Midbrain (tissue), 1 donor: ENCODE data around the gene VWA1.
"Not testable (repeated sequence)": the region's sequence is repeated elsewhere in the genome, so short reads cannot be mapped to it uniquely, and the experiment has no call there.

Experiments used
- DNase-seq: peaks from one replicate; lab custom pipeline; 2025; lab: John Stamatoyannopoulos, UW

Gene VWA1

GRCh38 chr1:1459156-1459555 lies 23.7 kb downstream of the VWA1 start:
- not testable (repeated sequence) for DNase-seq

- not testable (repeated sequence) for DNase-seq
Measured at GRCh38 chr1:1459711-1460110, 24.2 kb downstream of the VWA1 start.

GRCh38 chr1:1460540-1461130 lies 25.1 kb downstream of the VWA1 start:
- DNase-seq, result no peak

GRCh38 chr1:1461721-1462317 lies 26.3 kb downstream of the VWA1 start:
- DNase-seq, result no peak

GRCh38 chr1:1462318-1462966 lies 27.0 kb downstream of the VWA1 start:
- no peak for DNase-seq

- no peak for DNase-seq
Measured at GRCh38 chr1:1463312-1463711, 27.8 kb downstream of the VWA1 start.

GRCh38 chr1:1468196-1468985 lies 32.9 kb downstream of the VWA1 start:
- DNase-seq, result not testable (repeated sequence)

GRCh38 chr1:1470626-1471388 lies 35.3 kb downstream of the VWA1 start:
- DNase-seq, result no peak

- peak; percentile 94 for DNase-seq
Measured at GRCh38 chr1:1471389-1472052, 36.0 kb downstream of the VWA1 start, which contains the start of gene ATAD3B. ATAD3B (plus strand) TSS chr1:1471765; CDS start chr1:1471885, 120 bp downstream.

- DNase-seq, result not testable (repeated sequence)
Measured at GRCh38 chr1:1472053-1472876, 36.8 kb downstream of the VWA1 start.

- DNase-seq, result not testable (repeated sequence)
Measured at GRCh38 chr1:1476011-1476410, 40.5 kb downstream of the VWA1 start.

GRCh38 chr1:1477206-1477605 lies 41.7 kb downstream of the VWA1 start:
- DNase-seq, result no peak

GRCh38 chr1:1479547-1480487 lies 44.3 kb downstream of the VWA1 start:
- DNase-seq, result no peak

GRCh38 chr1:1480488-1480867 lies 45.0 kb downstream of the VWA1 start:
- not testable (repeated sequence) for DNase-seq

- not testable (repeated sequence) for DNase-seq
Measured at GRCh38 chr1:1481811-1482210, 46.3 kb downstream of the VWA1 start.

- no peak for DNase-seq
Measured at GRCh38 chr1:1482856-1483255, 47.4 kb downstream of the VWA1 start.

- no peak for DNase-seq
Measured at GRCh38 chr1:1483714-1484113, 48.2 kb downstream of the VWA1 start.

- not testable (repeated sequence) for DNase-seq
Measured at GRCh38 chr1:1484976-1485750, 49.7 kb downstream of the VWA1 start.
